GM20000 (cell line): Measurements from ENCODE around the gene TTC31.

Experiments used
- DNase-seq: peaks from one replicate; pipeline ENCODE4 v3.0.0; 2012; ENCODE audit warnings: low spot score
- TF ChIP-seq, protein P1 (sequence below): IDR thresholded peaks from 2 replicates; pipeline ENCODE4 v1.5.1; 2012; ENCODE audit warnings: mild to moderate bottlenecking, control low read depth; ENCODE audit errors: extremely low read depth, missing control alignments

The TTC31 gene

DNA sequence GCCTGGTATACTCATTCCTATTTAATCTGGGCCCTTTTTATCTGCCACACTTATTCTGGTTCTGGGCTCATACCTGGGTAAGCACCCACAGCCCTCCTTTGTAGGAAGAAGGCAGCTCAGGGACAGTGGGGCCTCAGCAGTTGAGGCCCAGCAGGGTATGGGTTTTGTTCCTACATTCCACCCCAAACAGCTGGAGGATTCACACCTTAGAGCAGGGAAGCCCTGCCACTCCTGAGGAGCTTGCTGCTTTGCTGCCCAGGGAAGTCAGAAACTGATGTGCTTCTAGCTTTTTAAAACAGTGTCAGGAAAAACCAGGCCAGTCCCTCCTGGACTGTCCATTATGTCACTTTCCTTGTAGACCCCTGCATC, 17.7 kb downstream of the TTC31 start:
- TF ChIP-seq, protein P1, sequence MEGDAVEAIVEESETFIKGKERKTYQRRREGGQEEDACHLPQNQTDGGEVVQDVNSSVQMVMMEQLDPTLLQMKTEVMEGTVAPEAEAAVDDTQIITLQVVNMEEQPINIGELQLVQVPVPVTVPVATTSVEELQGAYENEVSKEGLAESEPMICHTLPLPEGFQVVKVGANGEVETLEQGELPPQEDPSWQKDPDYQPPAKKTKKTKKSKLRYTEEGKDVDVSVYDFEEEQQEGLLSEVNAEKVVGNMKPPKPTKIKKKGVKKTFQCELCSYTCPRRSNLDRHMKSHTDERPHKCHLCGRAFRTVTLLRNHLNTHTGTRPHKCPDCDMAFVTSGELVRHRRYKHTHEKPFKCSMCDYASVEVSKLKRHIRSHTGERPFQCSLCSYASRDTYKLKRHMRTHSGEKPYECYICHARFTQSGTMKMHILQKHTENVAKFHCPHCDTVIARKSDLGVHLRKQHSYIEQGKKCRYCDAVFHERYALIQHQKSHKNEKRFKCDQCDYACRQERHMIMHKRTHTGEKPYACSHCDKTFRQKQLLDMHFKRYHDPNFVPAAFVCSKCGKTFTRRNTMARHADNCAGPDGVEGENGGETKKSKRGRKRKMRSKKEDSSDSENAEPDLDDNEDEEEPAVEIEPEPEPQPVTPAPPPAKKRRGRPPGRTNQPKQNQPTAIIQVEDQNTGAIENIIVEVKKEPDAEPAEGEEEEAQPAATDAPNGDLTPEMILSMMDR: no peak
- no peak for DNase-seq

DNA sequence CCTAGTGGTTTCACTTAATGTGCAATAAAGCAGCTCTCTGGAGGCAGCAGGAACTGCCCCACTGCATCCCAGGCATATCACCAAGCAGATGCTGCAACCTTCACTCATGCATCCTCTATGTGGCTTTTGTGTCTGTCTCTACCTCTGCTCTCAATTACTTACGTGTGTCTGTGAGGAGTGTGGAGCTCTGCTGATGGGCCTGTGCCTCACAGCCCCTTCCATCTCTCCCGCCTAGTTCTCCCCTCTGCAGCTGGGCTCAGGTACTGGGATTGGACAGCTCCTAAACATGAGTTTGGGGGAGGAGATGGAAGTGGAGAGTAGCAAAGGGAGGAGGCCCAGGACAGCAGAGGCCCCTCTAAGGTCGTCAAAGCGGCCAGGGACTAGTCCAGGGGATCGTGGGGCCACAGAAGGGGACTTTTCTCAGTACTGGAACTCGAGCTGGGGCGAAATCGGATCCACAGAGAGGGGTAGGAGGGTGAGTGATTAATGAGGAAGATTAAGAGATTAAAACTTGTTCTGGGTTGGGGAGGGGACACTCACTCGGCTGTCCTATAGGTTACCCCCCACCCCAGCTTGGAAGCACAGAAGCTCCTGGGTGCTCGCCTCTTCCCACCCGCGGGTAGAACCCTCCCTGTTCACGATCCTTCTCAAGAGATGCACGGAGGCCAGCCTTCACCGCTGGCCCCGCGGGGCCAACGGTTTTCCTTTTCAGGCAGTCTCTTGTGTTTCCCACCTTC, 18.6 kb downstream of the TTC31 start:
- TF ChIP-seq, protein P1: no peak
- peak; percentile 25 for DNase-seq

DNA sequence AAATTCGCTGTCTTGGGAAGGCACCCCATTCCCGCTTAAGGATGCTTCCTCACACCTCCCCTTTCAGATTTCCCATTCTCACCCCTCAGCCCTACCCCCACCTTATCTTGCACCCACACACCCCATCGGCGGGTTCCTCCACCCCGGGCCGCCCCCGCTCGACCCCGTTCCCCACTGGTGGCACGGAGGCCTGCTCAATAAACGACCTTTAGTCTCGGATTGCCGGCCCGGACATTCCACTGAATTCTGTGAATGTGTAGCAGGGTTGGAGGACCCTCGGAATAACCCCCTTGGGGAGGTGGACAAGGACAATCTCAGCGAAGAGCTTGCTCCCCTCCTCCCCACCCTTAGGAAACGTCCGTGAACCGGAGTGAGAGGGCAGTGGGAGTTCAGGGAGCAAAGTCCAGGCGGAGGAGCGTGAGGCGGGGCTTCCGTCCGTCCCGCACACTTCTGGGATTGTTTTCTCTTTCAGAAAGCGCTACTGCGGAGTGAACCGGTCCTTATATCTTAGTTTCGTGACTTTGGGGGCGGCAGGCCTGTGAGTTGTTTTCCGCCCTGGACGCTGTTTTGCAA, 19.4 kb downstream of the TTC31 start:
- TF ChIP-seq, protein P1: no peak
- peak; percentile 57 for DNase-seq

DNA sequence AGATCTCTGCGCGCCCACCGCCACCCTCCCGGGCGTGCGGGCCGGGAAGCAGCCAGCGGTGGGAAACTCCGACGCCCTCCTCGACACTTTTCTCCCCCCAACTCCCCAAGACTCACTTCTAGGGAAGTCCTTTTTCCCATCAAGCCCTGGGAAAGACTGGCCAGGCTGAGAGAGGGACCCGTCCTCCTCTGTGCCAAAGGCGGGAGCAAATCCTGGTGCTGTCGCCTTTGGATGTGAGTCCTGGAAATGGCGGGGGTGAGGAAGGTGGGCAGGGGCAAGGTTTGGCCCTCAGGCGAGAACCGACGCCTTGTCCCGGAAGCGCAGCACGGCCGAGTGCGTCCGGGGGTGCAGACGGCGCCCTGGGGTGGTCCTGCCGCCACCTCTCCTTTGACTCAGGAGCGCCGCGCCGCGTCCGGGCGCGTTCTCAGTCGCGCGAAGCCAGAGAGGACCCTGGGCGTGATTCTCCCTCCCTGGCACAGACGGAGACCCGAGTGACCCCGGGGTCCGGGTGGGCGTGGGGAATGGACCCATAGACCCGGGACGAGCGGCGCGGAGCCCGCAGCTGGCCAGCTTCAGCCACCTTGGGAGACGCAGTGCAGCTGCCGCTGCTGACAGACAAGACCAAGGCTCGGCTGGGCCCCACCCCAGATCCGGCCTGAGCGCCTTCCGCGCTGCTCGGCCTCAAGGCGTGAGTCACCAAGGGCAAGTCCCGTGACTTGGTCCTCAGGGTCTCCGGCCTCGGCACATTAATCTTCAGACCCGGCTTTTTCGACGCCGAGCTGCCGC, 20.0 kb downstream of the TTC31 start:
- DNase-seq: peak; percentile 82
- TF ChIP-seq, protein P1: peak; percentile 33

DNA sequence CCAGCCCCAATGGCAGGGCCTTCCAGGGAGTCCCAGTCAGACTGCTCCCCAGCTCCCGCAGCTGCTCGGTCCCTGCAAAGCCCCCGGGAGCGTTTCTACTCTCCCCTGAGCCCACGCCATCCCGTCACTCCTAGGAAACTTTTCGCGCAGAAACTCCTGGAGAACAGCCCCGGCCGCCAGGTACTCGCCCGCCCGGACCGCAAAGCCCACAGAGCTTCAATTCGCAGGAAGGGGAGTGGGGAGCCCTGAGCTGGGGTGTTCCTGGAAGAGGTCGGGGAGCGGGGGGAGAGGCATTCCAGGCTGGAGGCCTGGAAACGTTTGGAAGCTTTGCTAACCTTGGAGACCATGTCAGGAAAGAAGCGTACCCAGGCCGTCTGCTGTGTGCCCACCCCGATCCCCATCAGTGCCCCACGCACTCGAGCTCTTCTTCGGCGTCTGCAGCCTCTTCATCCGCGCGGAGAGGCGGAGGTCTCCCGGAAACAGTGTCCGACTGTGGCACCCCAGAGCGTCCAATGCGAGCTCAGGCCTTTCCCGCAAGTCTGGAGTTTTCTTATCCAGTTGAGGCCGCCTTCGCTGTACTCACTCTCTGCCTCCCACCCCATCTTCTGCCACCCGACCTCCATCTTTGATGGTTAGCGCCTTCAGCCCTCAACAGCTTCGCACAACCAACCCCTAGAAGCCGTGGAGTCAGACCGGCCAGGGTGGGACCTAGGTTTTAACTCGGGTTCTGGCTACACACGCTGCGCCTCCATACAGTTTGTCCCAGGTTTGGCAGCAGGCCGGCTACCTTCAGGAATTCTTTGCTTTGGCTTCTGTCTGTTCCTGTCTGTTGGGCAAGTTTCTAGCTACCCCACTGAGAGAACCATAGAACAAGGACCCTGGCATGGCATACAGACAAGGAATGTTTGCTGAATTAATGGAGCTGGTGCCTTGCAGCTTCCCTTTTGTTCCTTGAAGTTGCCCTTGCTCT, 20.9 kb downstream of the TTC31 start:
- TF ChIP-seq, protein P1: no peak
- no peak for DNase-seq

DNA sequence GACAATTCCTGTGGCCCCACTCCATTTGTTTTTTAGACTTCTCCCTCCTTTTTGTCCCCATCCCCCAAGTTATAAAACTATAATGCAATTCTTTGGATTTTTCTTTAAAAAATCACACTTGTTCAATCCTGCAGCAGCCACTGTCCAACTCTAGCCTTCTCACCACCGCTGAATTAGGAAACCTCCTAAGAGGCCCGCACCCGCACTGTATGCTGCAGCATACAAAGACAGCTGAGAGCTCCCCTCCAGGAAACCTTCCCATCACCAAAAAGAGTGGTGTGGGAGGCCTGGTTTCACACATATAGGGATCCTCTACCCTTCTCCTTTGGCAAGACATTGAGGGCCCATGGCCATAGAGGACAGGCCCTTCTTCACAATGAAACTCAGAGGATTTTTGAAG, 21.7 kb downstream of the TTC31 start:
- TF ChIP-seq, protein P1: no peak
- no peak for DNase-seq
